Aorta (tissue), 5 donors: ENCODE results near the gene ALDH9A1. TPM values are rescaled to one million over a fixed set of nuclear protein-coding genes. Genes with fewer than 3 reads are reported as not detected.
"Not testable (repeated sequence)": the region's sequence is repeated elsewhere in the genome, so short reads cannot be mapped to it uniquely, and the experiment has no call there.

Experiments
- ATAC-seq: fragments of 200-7000 bp; cut with Tn5 transposase; one replicate; pipeline ENCODE4 v1.9.1; 2022; ENCODE audit warnings: moderate library complexity; ENCODE audit not compliant: low FRiP score
- DNase-seq, 2 donors: peaks; one replicate each; pipeline ENCODE4 v3.0.0-alpha.2; 2020
- H3K27ac ChIP-seq, 2 donors: one replicate each; pipeline ENCODE4 v1.5.1; 2013; ENCODE audit warnings: low read length in 2 of 2, mild to moderate bottlenecking in 2 of 2, moderate library complexity in 2 of 2, control low read depth in 1 of 2, inconsistent platforms in 1 of 2, low read depth in 1 of 2
- H3K27me3 ChIP-seq, 2 donors: one replicate each; pipeline ENCODE4 v1.6.1; 2013; ENCODE audit warnings: control low read depth in 1 of 2, low read length in 1 of 2, mild to moderate bottlenecking in 1 of 2, moderate library complexity in 1 of 2; ENCODE audit not compliant: insufficient read depth in 2 of 2, control insufficient read depth in 1 of 2
- H3K36me3 ChIP-seq, 2 donors: one replicate each; pipeline ENCODE4 v1.6.1; 2013; ENCODE audit warnings: control low read depth in 1 of 2, low read length in 1 of 2, mild to moderate bottlenecking in 1 of 2; ENCODE audit not compliant: insufficient read depth in 2 of 2, control insufficient read depth in 1 of 2
- H3K4me1 ChIP-seq, 2 donors: one replicate each; pipeline ENCODE4 v1.6.1; 2013; ENCODE audit warnings: low read length in 2 of 2, control low read depth in 1 of 2, mild to moderate bottlenecking in 1 of 2, moderate library complexity in 1 of 2; ENCODE audit not compliant: insufficient read depth in 2 of 2, control insufficient read depth in 1 of 2
- H3K4me3 ChIP-seq, 2 donors: one replicate each; pipeline ENCODE4 v1.5.1; 2013; ENCODE audit warnings: low read length in 2 of 2, control low read depth in 1 of 2, mild to moderate bottlenecking in 1 of 2
- H3K9me3 ChIP-seq: one replicate; pipeline ENCODE4 v1.6.1; 2013; ENCODE audit warnings: mild to moderate bottlenecking, low read length; ENCODE audit not compliant: control insufficient read depth
- WGBS, 2 donors: extraction: QIAGEN DNeasy Blood & Tissue Kit; methylation state at CpG; one replicate each; pipeline ENCODE4 v1.1.7; 2013; 5-methylcytosine and 5-hydroxymethylcytosine counted together
- intact Hi-C, 2 donors: fragments of 100-400 bp; cut with DNase I; formaldehyde crosslinking; loops; one replicate each; pipeline versions ENCODE4 v1.14.2 to v1.15.0; 2022
- polyA plus RNA-seq, 2 donors: library from polyadenylated mRNA; stranded (reverse); fragments of 200-250 nt; gene quantifications; one replicate each; pipeline ENCODE4 v1.2.3, GENCODE V29; 2013
- total RNA-seq, 2 donors: library from RNA; stranded (reverse); fragmentation: NEBNext Ultra II Directional; extraction: Animal tissue kit (Norgen Biotek cat#: 25700); gene quantifications; one replicate each; pipeline ENCODE4 v1.2.1, GENCODE V29; 2021
- donor health status: healthy with polysubstance abuse.
- donor health status: Bipolar disorder and iron deficiency.
- donor health status: DM: no; HTN: no; CAD: no.
- donor health status: DM: no; HTN: no; CAD: no.
- donor health status: DM: yes; HTN: yes; CAD: no.

The ALDH9A1 gene
- total and polyA plus RNA-seq, 4 donors, result 27.4 to 54.3 (median 32.5) TPM

DNA sequence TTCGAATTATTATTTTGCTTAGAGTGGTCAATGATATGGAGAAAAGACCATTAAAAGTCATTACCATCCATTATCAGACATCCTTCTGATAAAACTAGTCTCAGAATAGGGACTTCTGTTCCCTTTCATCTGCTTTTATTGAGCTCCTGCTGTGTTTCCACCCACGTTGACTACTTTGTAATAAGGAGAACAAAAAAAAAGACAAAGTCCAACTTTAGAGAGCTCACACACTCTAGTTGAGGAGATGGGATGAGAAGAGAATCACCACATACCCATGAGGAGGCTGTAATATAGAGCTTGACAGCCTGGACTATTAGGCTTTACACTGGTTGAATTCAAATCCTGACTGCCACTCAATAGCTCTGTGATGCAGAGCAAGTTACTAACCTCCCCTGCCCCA lies 27.8 kb upstream of the ALDH9A1 start:
- WGBS, 2 donors, result 75 to 78% methylated on average over 2 of the region's 2 CpGs
- H3K9me3 ChIP-seq, result no peaks in the 10 kb centered on the region
- no peaks in the 10 kb centered on the region for H3K27me3 ChIP-seq
- peaks cover 2 to 3% of the 10 kb centered on the region in 2 donors for H3K36me3 ChIP-seq
- H3K27ac ChIP-seq, result no peak overlapping the region
- H3K4me3 ChIP-seq, result no peak overlapping the region
- no peaks in the 10 kb centered on the region for H3K4me1 ChIP-seq
- no peak for ATAC-seq
- intact Hi-C loops, result no loop called here
- DNase-seq, result no peak

DNA sequence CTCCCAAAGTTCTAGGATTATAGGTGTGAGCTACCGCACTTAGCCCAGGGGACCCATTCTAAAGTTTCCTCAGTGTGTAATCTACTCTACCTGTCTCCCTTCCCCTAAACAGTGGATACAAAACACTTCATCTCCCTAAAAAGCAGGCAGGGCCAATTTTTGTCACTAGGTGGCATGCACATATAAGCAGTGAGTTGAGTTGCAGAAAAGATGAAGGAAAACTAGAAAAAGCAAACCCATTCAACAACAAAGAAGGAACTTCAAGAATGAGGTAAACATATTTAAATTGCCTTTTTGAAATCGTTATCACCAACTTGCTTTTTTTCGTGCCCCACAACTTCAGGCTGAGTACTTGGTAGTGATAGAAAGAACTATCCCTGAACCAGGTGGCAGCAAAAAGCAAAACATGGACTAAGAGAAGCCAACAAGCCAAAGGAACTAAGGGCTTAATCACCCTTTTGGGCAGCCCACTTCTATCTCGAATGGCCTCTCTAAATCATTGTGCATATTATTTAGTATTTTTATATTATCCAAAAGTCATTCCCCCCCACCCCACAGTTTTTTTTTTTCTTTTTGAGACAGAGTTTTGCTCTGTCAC lies 19.7 kb upstream of the ALDH9A1 start:
- Histone ChIP-seq H3K4me1 (no peaks in the 10 kb centered on the region), H3K36me3 (no peaks in the 10 kb centered on the region), H3K27ac (no peak overlapping the region), H3K27me3 (no peaks in the 10 kb centered on the region), H3K4me3 (no peak overlapping the region), H3K9me3 (no peaks in the 10 kb centered on the region)
- no peak for DNase-seq
- no peak for ATAC-seq
- intact Hi-C loops, result loop anchor here (5.0 kb wide), 1 partner anchor 194 kb away; no protein-coding TSS in a partner anchor
- WGBS, 2 donors, result 21 to 22% methylated on average over 4 of the region's 4 CpGs

DNA sequence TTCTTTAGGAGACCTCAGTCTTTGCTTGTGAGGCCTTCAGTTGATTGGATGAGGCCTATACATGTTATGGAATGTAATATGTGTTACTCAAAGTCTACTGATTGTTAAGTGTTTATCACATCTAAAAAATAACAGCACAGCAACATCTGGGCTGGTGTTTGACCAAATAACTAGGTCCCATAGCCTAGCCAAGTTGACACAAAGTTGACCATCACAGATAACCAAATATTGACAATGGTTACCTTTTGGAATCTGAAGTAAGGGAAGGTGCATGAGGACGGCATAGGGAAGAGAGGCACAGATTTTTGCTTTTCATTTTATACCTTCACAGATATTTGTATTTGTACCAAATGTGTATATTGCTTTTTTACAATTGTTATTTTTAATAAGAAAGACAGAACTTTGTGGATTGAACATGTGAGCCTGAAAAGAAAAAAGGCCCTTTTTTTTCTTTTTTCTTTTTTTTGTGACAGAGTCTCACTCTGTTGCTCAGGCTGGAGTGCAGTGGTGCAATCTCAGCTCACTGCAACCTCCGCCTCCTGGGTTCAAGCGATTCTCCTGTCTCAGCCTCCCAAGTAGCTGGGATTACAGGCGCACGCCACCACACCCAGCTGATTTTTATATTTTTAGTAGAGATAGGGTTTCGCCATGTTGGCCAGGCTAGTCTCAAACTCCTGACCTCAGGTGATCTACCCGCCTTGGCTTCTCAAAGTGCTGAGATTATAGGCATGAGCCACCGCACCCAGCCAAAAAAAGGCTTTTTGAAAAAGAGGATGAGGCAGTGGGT lies 18.1 kb upstream of the ALDH9A1 start:
- H3K4me3 ChIP-seq, H3K4me1 ChIP-seq, H3K27me3 ChIP-seq, H3K9me3 ChIP-seq, H3K36me3 ChIP-seq, DNase-seq, ATAC-seq, H3K27ac ChIP-seq: not testable (repeated sequence)
- WGBS, 2 donors, result 90 to 91% methylated on average over 7 to 8 of the region's 8 CpGs
- intact Hi-C loops, result loop anchor here (5.0 kb wide), 1 partner anchor 196 kb away; no protein-coding TSS in a partner anchor

- Histone ChIP-seq H3K27ac (no peak overlapping the region), H3K36me3 (no peaks in the 10 kb centered on the region), H3K27me3 (no peaks in the 10 kb centered on the region), H3K4me3 (no peak overlapping the region), H3K4me1 (no peaks in the 10 kb centered on the region), H3K9me3 (peaks cover 2% of the 10 kb centered on the region)
- ATAC-seq (no peak), DNase-seq (no peak)
- intact Hi-C loops, result no loop called here
- WGBS, 2 donors, result 86 to 89% methylated on average over 5 of the region's 5 CpGs
Measured at GRCh38 chr1:165712764-165713163, 14.4 kb upstream of the ALDH9A1 start.

- H3K27me3 ChIP-seq, result no peaks in the 10 kb centered on the region
- H3K4me1 ChIP-seq, result no peaks in the 10 kb centered on the region
- WGBS, 2 donors, result 71 to 75% methylated on average over 11 of the region's 11 CpGs
- H3K27ac ChIP-seq, result no peak overlapping the region
- DNase-seq (no peak), ATAC-seq (no peak)
- no peak overlapping the region for H3K4me3 ChIP-seq
- H3K9me3 ChIP-seq, result peaks cover 2% of the 10 kb centered on the region
- intact Hi-C loops, result loop anchor here in 1 of 2 donors (10.0 kb wide), 1 partner anchor 117 kb away; the partner anchor contains the start of gene UCK2
- H3K36me3 ChIP-seq, result no peaks in the 10 kb centered on the region
Measured at GRCh38 chr1:165707984-165708706, 9.8 kb upstream of the ALDH9A1 start.

GRCh38 chr1:165703648-165704047 lies 5.3 kb upstream of the ALDH9A1 start:
- 79 to 84% methylated on average over 2 of the region's 2 CpGs for WGBS, 2 donors

GRCh38 chr1:165701922-165702321 lies 3.6 kb upstream of the ALDH9A1 start:
- H3K9me3 ChIP-seq, H3K4me1 ChIP-seq, H3K27ac ChIP-seq, DNase-seq, H3K27me3 ChIP-seq, H3K36me3 ChIP-seq, ATAC-seq, H3K4me3 ChIP-seq: not testable (repeated sequence)
- intact Hi-C loops, result loop anchor here in 1 of 2 donors (10.0 kb wide), 1 partner anchor 123 kb away; the partner anchor contains the start of gene UCK2
- WGBS, 2 donors, result 84 to 93% methylated on average over 7 of the region's 7 CpGs

More at GRCh38 chr1:165703648-165704047, 5.3 kb upstream of the ALDH9A1 start:
- Histone ChIP-seq H3K36me3 (no peaks in the 10 kb centered on the region), H3K27ac (no peak overlapping the region), H3K4me1 (no peaks in the 10 kb centered on the region), H3K27me3 (no peaks in the 10 kb centered on the region), H3K9me3 (peaks cover 2% of the 10 kb centered on the region), H3K4me3 (no peak overlapping the region)
- no peak for ATAC-seq
- no peak for DNase-seq
- intact Hi-C loops, result loop anchor here in 1 of 2 donors (10.0 kb wide), 1 partner anchor 121 kb away; the partner anchor contains the start of gene UCK2

DNA sequence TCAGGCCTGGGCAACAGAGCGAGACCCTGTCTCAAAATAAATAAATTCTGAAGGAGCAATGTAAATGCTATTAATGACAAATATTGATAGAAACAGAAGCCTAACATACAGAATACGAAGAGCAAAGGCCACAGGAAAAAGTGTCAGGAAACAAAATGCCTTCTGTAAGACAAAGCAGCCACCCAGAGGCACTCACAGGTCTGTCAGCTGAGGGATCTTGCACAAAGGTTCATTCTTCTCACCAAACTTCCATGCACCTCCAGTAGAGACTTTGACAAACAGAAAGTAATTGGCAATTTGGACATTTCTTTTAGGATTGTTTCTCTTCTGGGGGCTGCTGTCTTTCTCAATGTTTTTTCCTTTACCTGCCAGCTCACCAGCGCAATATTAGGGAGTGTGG lies 1.2 kb upstream of the ALDH9A1 start:
- Histone ChIP-seq H3K4me1 (no peaks in the 10 kb centered on the region), H3K27me3 (no peaks in the 10 kb centered on the region), H3K4me3 (no peak overlapping the region), H3K9me3 (no peaks in the 10 kb centered on the region), H3K36me3 (no peaks in the 10 kb centered on the region), H3K27ac (no peak overlapping the region)
- no peak for ATAC-seq
- no peak for DNase-seq
- 93 to 96% methylated on average over 3 of the region's 3 CpGs for WGBS, 2 donors
- intact Hi-C loops, result loop anchor here (2.0 to 10.0 kb wide), 5 partner anchors 69 to 198 kb away; partner anchors contain the start of genes MGST3 (in 1 of the 2) and TMCO1 (in 1 of the 2)
